IMR-90 (cell line): ENCODE results near the gene HOXD13. TPM values are rescaled to one million over a fixed set of nuclear protein-coding genes. Genes with fewer than 3 reads are reported as not detected.

Source experiments
- ATAC-seq: fragments of 200-7000 bp; cut with Tn5 transposase; 2 replicates; pipeline ENCODE4 v1.9.1; 2020; ENCODE audit warnings: low read depth, mild to moderate bottlenecking, moderate library complexity
- BruUV-seq: library from RNA; stranded (reverse); fragments of 400-500 nt; replicated peaks from 2 replicates; lab custom pipeline; 2021; lab: Mats Ljungman, UMichigan
- CTCF ChIA-PET: fragments of 300-600 bp; formaldehyde crosslinking; extraction: SDS; loops from one replicate; lab custom pipeline; 2021; ENCODE audit warnings: antibody characterized with exemption; lab: Yijun Ruan, JAX
- POLR2A ChIA-PET: fragments of 300-600 bp; sonication (Branson Sonifier 250); formaldehyde crosslinking; loops from one replicate; lab custom pipeline; 2022; ENCODE audit warnings: antibody characterized with exemption; ENCODE audit not compliant: unreplicated experiment; lab: Charles Lee
- DNase-seq: peaks from one replicate; pipeline ENCODE4 v3.0.0; 2013
- H2AFZ ChIP-seq: replicated peaks from 2 replicates; pipeline ENCODE3; 2013; ENCODE audit warnings: low read length, mild to moderate bottlenecking; ENCODE audit not compliant: poor library complexity
- H2AK5ac ChIP-seq: 2 replicates; pipeline ENCODE4 v1.6.1; 2013; ENCODE audit warnings: low read depth, low read length, inconsistent platforms
- H2AK9ac ChIP-seq: replicated peaks from 2 replicates; pipeline ENCODE3; 2013; ENCODE audit warnings: mild to moderate bottlenecking, low read depth, low read length, moderate library complexity; ENCODE audit not compliant: poor library complexity
- H2BK120ac ChIP-seq: 2 replicates; pipeline ENCODE4 v1.6.1; 2013; ENCODE audit warnings: low read depth, low read length, inconsistent platforms
- H2BK15ac ChIP-seq: 3 replicates; pipeline ENCODE4 v1.6.1; 2013; ENCODE audit warnings: low read depth, low read length, inconsistent platforms
- H2BK20ac ChIP-seq: 2 replicates; pipeline ENCODE4 v1.6.1; 2013; ENCODE audit warnings: low read depth, mild to moderate bottlenecking, inconsistent platforms, low read length, moderate library complexity
- H2BK5ac ChIP-seq: 2 replicates; pipeline ENCODE4 v1.6.1; 2013; ENCODE audit warnings: mild to moderate bottlenecking, low read depth, low read length, inconsistent platforms; ENCODE audit not compliant: poor library complexity, severe bottlenecking
- H3K14ac ChIP-seq: replicated peaks from 2 replicates; pipeline ENCODE4 v1.6.1; 2013; ENCODE audit warnings: low read depth, low read length, inconsistent platforms
- H3K18ac ChIP-seq: 2 replicates; pipeline ENCODE4 v1.6.1; 2013; ENCODE audit warnings: low read depth, low read length, control low read depth
- H3K23ac ChIP-seq: 2 replicates; pipeline ENCODE4 v1.6.1; 2013; ENCODE audit warnings: low read depth, low read length, inconsistent platforms
- H3K27ac ChIP-seq: 2 replicates; pipeline ENCODE4 v1.5.1; 2013; ENCODE audit warnings: mild to moderate bottlenecking, control low read depth, low read length; ENCODE audit not compliant: insufficient read depth
- H3K27me3 ChIP-seq: 2 replicates; pipeline ENCODE4 v1.6.1; 2013; ENCODE audit warnings: low read length; ENCODE audit not compliant: control insufficient read depth, insufficient read depth
- H3K36me3 ChIP-seq: 2 replicates; pipeline ENCODE4 v1.6.1; 2013; ENCODE audit warnings: low read length, mixed read lengths; ENCODE audit not compliant: control insufficient read depth, insufficient read depth
- H3K4ac ChIP-seq: 2 replicates; pipeline ENCODE4 v1.6.1; 2013; ENCODE audit warnings: low read depth, low read length, inconsistent platforms
- H3K4me1 ChIP-seq: 2 replicates; pipeline ENCODE4 v1.6.1; 2013; ENCODE audit warnings: low read length, mixed read lengths; ENCODE audit not compliant: control insufficient read depth, insufficient read depth
- H3K4me2 ChIP-seq: 2 replicates; pipeline ENCODE4 v1.6.1; 2013; ENCODE audit warnings: low read depth, mild to moderate bottlenecking, control low read depth, low read length, moderate library complexity
- H3K4me3 ChIP-seq: 2 replicates; pipeline ENCODE4 v1.5.1; 2013; ENCODE audit warnings: low read depth, mild to moderate bottlenecking, control low read depth, low read length, moderate library complexity; ENCODE audit not compliant: insufficient read depth
- H3K56ac ChIP-seq: 2 replicates; pipeline ENCODE4 v1.6.1; 2013; ENCODE audit warnings: low read length, inconsistent platforms; ENCODE audit not compliant: insufficient read depth; ENCODE audit errors: extremely low read depth
- H3K79me1 ChIP-seq, 2 experiments: 2 replicates each; pipeline ENCODE4 v1.6.1; 2013; ENCODE audit warnings: low read length in 2 of 2, inconsistent platforms in 1 of 2, low read depth in 1 of 2
- H3K9ac ChIP-seq: 2 replicates; pipeline ENCODE4 v1.6.1; 2013; ENCODE audit warnings: low read depth, low read length, control low read depth
- H3K9me1 ChIP-seq: 2 replicates; pipeline ENCODE4 v1.6.1; 2013; ENCODE audit warnings: low read length, inconsistent platforms; ENCODE audit not compliant: insufficient read depth
- H3K9me3 ChIP-seq: 2 replicates; pipeline ENCODE4 v1.6.1; 2013; ENCODE audit warnings: low read length; ENCODE audit not compliant: control insufficient read depth, insufficient read depth
- H4K20me1 ChIP-seq: 2 replicates; pipeline ENCODE4 v1.6.1; 2013; ENCODE audit warnings: low read length, inconsistent platforms; ENCODE audit not compliant: insufficient read depth
- H4K5ac ChIP-seq: 2 replicates; pipeline ENCODE4 v1.6.1; 2013; ENCODE audit warnings: mild to moderate bottlenecking, low read depth, low read length, control low read depth
- H4K8ac ChIP-seq, 2 experiments: 2 replicates each; pipeline ENCODE4 v1.6.1; 2013; ENCODE audit warnings: low read depth in 2 of 2, low read length in 2 of 2, control low read depth in 1 of 2, inconsistent platforms in 1 of 2
- H4K91ac ChIP-seq: 2 replicates; pipeline ENCODE4 v1.6.1; 2013; ENCODE audit warnings: low read depth, low read length, inconsistent platforms; ENCODE audit not compliant: insufficient read depth
- BHLHE40 ChIP-seq: fragments of 150-350 bp; IDR thresholded peaks from 2 replicates; pipeline ENCODE4 v1.6.1; 2016; ENCODE audit warnings: mild to moderate bottlenecking, low read depth, low read length
- CEBPB ChIP-seq: IDR thresholded peaks from 2 replicates; pipeline ENCODE4 v1.6.1; 2012; ENCODE audit warnings: low read depth, low read length, improper control_type of control experiment
- CHD1 ChIP-seq: IDR thresholded peaks from 2 replicates; pipeline ENCODE4 v1.6.1; 2012; ENCODE audit warnings: low read depth, low read length, improper control_type of control experiment
- FOS ChIP-seq: fragments of 150-350 bp; IDR thresholded peaks from 2 replicates; pipeline ENCODE4 v1.6.1; 2016; ENCODE audit warnings: low read depth, low read length
- MAFK ChIP-seq: IDR thresholded peaks from 2 replicates; pipeline ENCODE4 v1.6.1; 2012; ENCODE audit warnings: low read depth, low read length, improper control_type of control experiment
- MAZ ChIP-seq: IDR thresholded peaks from 2 replicates; pipeline ENCODE4 v1.6.1; 2012; ENCODE audit warnings: low read depth, mild to moderate bottlenecking, low read length, improper control_type of control experiment, moderate library complexity, borderline replicate concordance
- MXI1 ChIP-seq: IDR thresholded peaks from 2 replicates; pipeline ENCODE4 v1.6.1; 2012; ENCODE audit warnings: low read depth, mild to moderate bottlenecking, low read length, moderate library complexity, borderline replicate concordance
- POLR2A ChIP-seq: IDR thresholded peaks from 2 replicates; pipeline ENCODE4 v1.6.1; 2012; ENCODE audit warnings: mild to moderate bottlenecking, low read depth, low read length
- RFX5 ChIP-seq: IDR thresholded peaks from 2 replicates; pipeline ENCODE4 v1.8.0; 2012; ENCODE audit warnings: low read depth, mild to moderate bottlenecking, low read length, moderate library complexity
- SMC3 ChIP-seq: fragments of 150-350 bp; IDR thresholded peaks from 2 replicates; pipeline ENCODE4 v1.6.1; 2016; ENCODE audit warnings: low read depth, mild to moderate bottlenecking, antibody characterized with exemption, low read length, moderate library complexity
- WGBS, 2 experiments: methylation state at CpG; one replicate each; pipeline versions ENCODE4 v1.1.5 to v1.1.7; 2013; ENCODE audit warnings: missing lambda C conversion rate in 2 of 2; ENCODE audit not compliant: insufficient read length in 1 of 2; ENCODE audit errors: extremely low coverage in 2 of 2; 5-methylcytosine and 5-hydroxymethylcytosine counted together
- dilution Hi-C: fragments of 300-500 bp; cut with HindIII; formaldehyde crosslinking; loops from one replicate; pipeline ENCODE4 v1.14.3; 2018; ENCODE audit warnings: low sequenced_read_pairs; ENCODE audit not compliant: unreplicated experiment
- in situ Hi-C: fragments of 300-500 bp; cut with MboI; formaldehyde crosslinking; loops from 3 replicates; pipeline ENCODE4 v1.14.3; 2019; ENCODE audit warnings: low sequenced_read_pairs, inconsistent platforms, mixed read lengths
- intact Hi-C: fragments of 100-400 bp; cut with micrococcal nuclease; formaldehyde crosslinking; loops from 2 replicates; pipeline ENCODE4 v1.10.0; 2022
- polyA plus RNA-seq, 3 experiments: library from polyadenylated mRNA; depleted of rRNA; stranded (reverse); fragments of >200 nt; gene quantifications; 2 replicates each; pipeline ENCODE4 v1.2.3, GENCODE V29; 2012; ENCODE audit warnings: low replicate concordance in 1 of 3
- total RNA-seq: library from RNA; depleted of rRNA; stranded (reverse); fragments of >200 nt; gene quantifications from 2 replicates; pipeline ENCODE4 v1.2.3, GENCODE V29; 2012
- TF ChIP-seq, protein P1 (sequence below): conservative IDR thresholded peaks from 2 replicates; pipeline ENCODE4 v1.5.1; 2012; ENCODE audit warnings: mild to moderate bottlenecking, low read depth, low read length, improper control_type of control experiment
- TF ChIP-seq, protein P2 (sequence below): fragments of 150-350 bp; IDR thresholded peaks from 2 replicates; pipeline ENCODE4 v1.6.1; 2016; ENCODE audit warnings: low read depth, mild to moderate bottlenecking, low read length, moderate library complexity, borderline replicate concordance
- TF ChIP-seq, protein P3 (sequence below): fragments of 150-350 bp; IDR thresholded peaks from 2 replicates; pipeline ENCODE4 v1.6.1; 2017; ENCODE audit warnings: mild to moderate bottlenecking, antibody characterized with exemption, low read length, low read depth

HOXD13 gene
- total and polyA plus RNA-seq, 2 of the 4 experiments (the other 2 are of a cell fraction): not detected

DNA sequence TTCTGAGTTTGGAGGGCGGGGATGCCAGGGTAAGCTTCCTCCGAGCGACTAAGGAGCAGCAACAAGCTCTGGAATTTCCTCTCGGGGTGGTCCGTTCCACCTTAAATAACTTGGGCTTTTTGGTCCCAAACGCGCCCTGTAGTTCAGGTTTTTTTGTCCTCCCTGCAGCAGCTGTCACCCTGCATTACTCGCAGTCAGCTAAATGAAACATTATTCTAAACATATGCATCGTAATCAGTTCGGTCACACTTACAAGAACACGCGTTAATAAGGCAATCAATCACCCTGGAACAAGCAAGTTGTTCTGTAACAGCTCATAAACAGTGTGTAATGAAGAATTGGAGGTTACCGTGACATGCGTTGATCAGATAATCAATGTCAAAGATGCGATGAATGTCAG lies 17.0 kb upstream of the HOXD13 start:
- TF ChIP-seq POLR2A (no peak), MAZ (no peak), CEBPB (no peak), SMC3 (no peak), MAFK (no peak), FOS (no peak), CHD1 (no peak), BHLHE40 (no peak), RFX5 (no peak), MXI1 (no peak)
- TF ChIP-seq, protein P1, sequence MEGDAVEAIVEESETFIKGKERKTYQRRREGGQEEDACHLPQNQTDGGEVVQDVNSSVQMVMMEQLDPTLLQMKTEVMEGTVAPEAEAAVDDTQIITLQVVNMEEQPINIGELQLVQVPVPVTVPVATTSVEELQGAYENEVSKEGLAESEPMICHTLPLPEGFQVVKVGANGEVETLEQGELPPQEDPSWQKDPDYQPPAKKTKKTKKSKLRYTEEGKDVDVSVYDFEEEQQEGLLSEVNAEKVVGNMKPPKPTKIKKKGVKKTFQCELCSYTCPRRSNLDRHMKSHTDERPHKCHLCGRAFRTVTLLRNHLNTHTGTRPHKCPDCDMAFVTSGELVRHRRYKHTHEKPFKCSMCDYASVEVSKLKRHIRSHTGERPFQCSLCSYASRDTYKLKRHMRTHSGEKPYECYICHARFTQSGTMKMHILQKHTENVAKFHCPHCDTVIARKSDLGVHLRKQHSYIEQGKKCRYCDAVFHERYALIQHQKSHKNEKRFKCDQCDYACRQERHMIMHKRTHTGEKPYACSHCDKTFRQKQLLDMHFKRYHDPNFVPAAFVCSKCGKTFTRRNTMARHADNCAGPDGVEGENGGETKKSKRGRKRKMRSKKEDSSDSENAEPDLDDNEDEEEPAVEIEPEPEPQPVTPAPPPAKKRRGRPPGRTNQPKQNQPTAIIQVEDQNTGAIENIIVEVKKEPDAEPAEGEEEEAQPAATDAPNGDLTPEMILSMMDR: no peak
- TF ChIP-seq, protein P2, sequence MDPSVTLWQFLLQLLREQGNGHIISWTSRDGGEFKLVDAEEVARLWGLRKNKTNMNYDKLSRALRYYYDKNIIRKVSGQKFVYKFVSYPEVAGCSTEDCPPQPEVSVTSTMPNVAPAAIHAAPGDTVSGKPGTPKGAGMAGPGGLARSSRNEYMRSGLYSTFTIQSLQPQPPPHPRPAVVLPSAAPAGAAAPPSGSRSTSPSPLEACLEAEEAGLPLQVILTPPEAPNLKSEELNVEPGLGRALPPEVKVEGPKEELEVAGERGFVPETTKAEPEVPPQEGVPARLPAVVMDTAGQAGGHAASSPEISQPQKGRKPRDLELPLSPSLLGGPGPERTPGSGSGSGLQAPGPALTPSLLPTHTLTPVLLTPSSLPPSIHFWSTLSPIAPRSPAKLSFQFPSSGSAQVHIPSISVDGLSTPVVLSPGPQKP: no peak
- TF ChIP-seq, protein P3, sequence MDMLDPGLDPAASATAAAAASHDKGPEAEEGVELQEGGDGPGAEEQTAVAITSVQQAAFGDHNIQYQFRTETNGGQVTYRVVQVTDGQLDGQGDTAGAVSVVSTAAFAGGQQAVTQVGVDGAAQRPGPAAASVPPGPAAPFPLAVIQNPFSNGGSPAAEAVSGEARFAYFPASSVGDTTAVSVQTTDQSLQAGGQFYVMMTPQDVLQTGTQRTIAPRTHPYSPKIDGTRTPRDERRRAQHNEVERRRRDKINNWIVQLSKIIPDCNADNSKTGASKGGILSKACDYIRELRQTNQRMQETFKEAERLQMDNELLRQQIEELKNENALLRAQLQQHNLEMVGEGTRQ: no peak
- dilution Hi-C loops (no loop called here), in situ Hi-C loops (loop anchor here (25.0 kb wide), 2 partner anchors 1038 to 1338 kb away; no protein-coding TSS in a partner anchor), intact Hi-C loops (no loop called here)
- CTCF ChIA-PET: no interaction called here
- BruUV-seq: no TSS peak
- ATAC-seq (no peak), DNase-seq (no peak)
- no peaks in the 10 kb centered on the region for H3K36me3 ChIP-seq
- H2AK9ac ChIP-seq: no peak overlapping the region
- no peak overlapping the region for H3K56ac ChIP-seq
- no peak overlapping the region for H3K18ac ChIP-seq
- peaks cover 1% of the 10 kb centered on the region for H3K4me1 ChIP-seq
- no peak overlapping the region for H3K14ac ChIP-seq
- H2AFZ ChIP-seq: no peak overlapping the region
- H2BK120ac ChIP-seq: no peak overlapping the region
- no peak overlapping the region for H2BK5ac ChIP-seq
- H3K4me3 ChIP-seq: no peak overlapping the region
- H4K8ac ChIP-seq: no peak overlapping the region
- H3K9ac ChIP-seq: no peak overlapping the region
- no peaks in the 10 kb centered on the region for H3K9me1 ChIP-seq
- H3K27me3 ChIP-seq: peaks cover 85% of the 10 kb centered on the region
- 17% methylated on average over 3 of the region's 15 CpGs; no CpG with 5 or more reads in 1 of the 2 experiments for WGBS, 2 experiments
- H3K23ac ChIP-seq: no peak overlapping the region
- no peaks in the 10 kb centered on the region for H4K20me1 ChIP-seq
- no peak overlapping the region for H4K5ac ChIP-seq
- H2BK15ac ChIP-seq: no peak overlapping the region
- H3K4ac ChIP-seq: no peak overlapping the region
- no peak overlapping the region for H2AK5ac ChIP-seq
- H3K79me1 ChIP-seq: no peaks in the 10 kb centered on the region
- no peak overlapping the region for H4K91ac ChIP-seq
- H2BK20ac ChIP-seq: no peak overlapping the region
- no peak overlapping the region for H3K27ac ChIP-seq
- peaks cover 12% of the 10 kb centered on the region; the same call in 1 of the 2 replicates for H3K9me3 ChIP-seq
- POLR2A ChIA-PET: no interaction called here
- H3K4me2 ChIP-seq: no peak overlapping the region
